ENCODE data around the gene TMEM178B. TPM values are rescaled to one million over a fixed set of nuclear protein-coding genes. Genes with fewer than 3 reads are reported as not detected.

Gene TMEM178B
- total RNA-seq, 1 experiment from 2014 or later = not detected

DNA sequence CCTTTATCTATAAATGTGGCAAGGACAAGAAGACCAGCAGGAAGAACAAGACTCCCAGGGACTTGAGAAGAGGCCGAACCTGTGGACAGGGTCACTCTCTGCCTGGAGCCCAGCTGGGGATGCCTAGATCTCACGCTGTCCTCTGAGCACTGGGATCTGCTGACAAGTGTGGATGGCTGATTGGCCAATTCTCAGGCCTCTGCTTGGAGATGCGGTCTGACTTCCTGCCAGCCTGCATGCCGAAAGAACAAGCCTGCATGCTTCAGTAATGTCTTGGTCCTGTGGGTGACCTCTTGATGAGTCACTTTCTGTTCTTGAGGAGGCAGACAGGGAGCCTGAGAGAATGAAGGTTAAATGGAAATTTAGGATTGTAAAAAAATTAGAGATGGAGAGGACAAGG is 84.7 kb downstream of the TMEM178B start:
- Histone ChIP-seq H3F3A (ENCODE audit: insufficient read depth, low read depth) (no peaks in the 10 kb centered on the region), H3K27me3 (ENCODE audit: insufficient read depth, low read depth) (peaks cover 52% of the 10 kb centered on the region), H3K27ac (no peak overlapping the region), H3K4me3 (no peak overlapping the region), H3K4me2 (no peak overlapping the region), H4K20me1 (ENCODE audit: insufficient read depth) (no peaks in the 10 kb centered on the region), H3K36me3 (ENCODE audit: low read depth) (no peaks in the 10 kb centered on the region), H3K9me2 (ENCODE audit: insufficient read depth) (no peaks in the 10 kb centered on the region), H3K9me3 (ENCODE audit: insufficient read depth, low read depth) (no peaks in the 10 kb centered on the region), H2AFZ (no peak overlapping the region), H3K4me1 (replicated peaks; ENCODE audit: insufficient read depth) (no peaks in the 10 kb centered on the region), H3K79me2 (ENCODE audit: low read depth) (no peaks in the 10 kb centered on the region)
- CTCF ChIA-PET = no interaction called here
- BruUV-seq (replicated peaks) = no TSS peak
- POLR2A ChIA-PET (ENCODE audit: unreplicated experiment) = interaction anchor here (0.8 kb wide), 1 partner anchor 461 kb away, joined by 7 read pairs; no protein-coding TSS in a partner anchor
- intact Hi-C loops (cut with micrococcal nuclease; ENCODE audit: unreplicated experiment) = no loop called here
- DNase-seq = peak; percentile 20 to 71
- TF ChIP-seq CTCF (conservative IDR thresholded peaks at IDR 0.05) (no peak), EZH2 (IDR thresholded peaks at IDR 0.05; ENCODE audit: low read depth) (no peak)

DNA sequence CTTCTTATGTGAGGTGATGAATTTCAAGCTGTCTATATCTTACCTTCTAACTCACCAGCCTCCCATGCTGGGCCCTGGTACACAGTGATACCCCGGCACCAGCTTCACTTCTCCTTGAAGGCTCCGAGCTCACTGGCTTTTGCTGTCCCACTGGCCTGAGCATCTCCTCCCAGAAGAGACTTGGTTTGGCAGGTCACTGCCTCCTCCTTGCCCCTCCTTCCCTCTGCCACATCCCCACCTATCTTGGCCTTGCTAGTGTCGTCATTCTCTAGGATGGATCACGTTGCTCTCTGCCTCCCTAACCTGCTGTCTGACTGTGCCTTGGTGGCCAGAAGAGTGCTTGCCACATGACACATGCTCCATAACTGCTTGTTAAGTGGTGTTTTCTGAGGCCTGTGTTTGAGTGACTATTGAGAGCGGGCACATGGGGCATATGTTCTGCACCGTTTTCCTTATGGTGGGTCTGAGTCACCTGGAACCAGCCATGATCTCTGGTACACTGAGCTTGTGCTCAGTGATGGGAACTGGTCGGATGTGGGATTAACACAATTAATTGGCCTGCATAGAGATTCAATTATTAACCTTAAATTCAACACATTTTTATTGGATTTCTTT is 86.5 kb downstream of the TMEM178B start:
- BruUV-seq (replicated peaks) = no TSS peak
- no peak overlapping the region for H3K27ac ChIP-seq
- H3K9me2 ChIP-seq (ENCODE audit: insufficient read depth) = no peaks in the 10 kb centered on the region
- no peaks in the 10 kb centered on the region for H3F3A ChIP-seq (ENCODE audit: insufficient read depth, low read depth)
- ChIA-PET CTCF (no interaction called here), POLR2A (ENCODE audit: unreplicated experiment) (no interaction called here)
- H3K9me3 ChIP-seq (ENCODE audit: insufficient read depth, low read depth) = no peaks in the 10 kb centered on the region
- no peak for DNase-seq
- H3K27me3 ChIP-seq (ENCODE audit: insufficient read depth, low read depth) = peaks cover 49% of the 10 kb centered on the region
- intact Hi-C loops (cut with micrococcal nuclease; ENCODE audit: unreplicated experiment) = no loop called here
- no peaks in the 10 kb centered on the region for H3K36me3 ChIP-seq (ENCODE audit: low read depth)
- no peak overlapping the region for H2AFZ ChIP-seq
- H3K4me3 ChIP-seq = no peak overlapping the region
- H4K20me1 ChIP-seq (ENCODE audit: insufficient read depth) = no peaks in the 10 kb centered on the region
- H3K4me1 ChIP-seq (replicated peaks; ENCODE audit: insufficient read depth) = no peaks in the 10 kb centered on the region
- no peaks in the 10 kb centered on the region for H3K79me2 ChIP-seq (ENCODE audit: low read depth)
- TF ChIP-seq CTCF (conservative IDR thresholded peaks at IDR 0.05) = no peak
- TF ChIP-seq EZH2 (IDR thresholded peaks at IDR 0.05; ENCODE audit: low read depth) = no peak
- no peak overlapping the region for H3K4me2 ChIP-seq

- Histone ChIP-seq H3K36me3 (ENCODE audit: low read depth) (no peaks in the 10 kb centered on the region), H2AFZ (no peak overlapping the region), H3K9me2 (ENCODE audit: insufficient read depth) (no peaks in the 10 kb centered on the region), H3K79me2 (ENCODE audit: low read depth) (no peaks in the 10 kb centered on the region), H3F3A (ENCODE audit: insufficient read depth, low read depth) (no peaks in the 10 kb centered on the region), H3K4me1 (replicated peaks; ENCODE audit: insufficient read depth) (no peaks in the 10 kb centered on the region), H4K20me1 (ENCODE audit: insufficient read depth) (no peaks in the 10 kb centered on the region), H3K9me3 (ENCODE audit: insufficient read depth, low read depth) (no peaks in the 10 kb centered on the region), H3K4me3 (no peak overlapping the region), H3K4me2 (no peak overlapping the region), H3K27me3 (ENCODE audit: insufficient read depth, low read depth) (peaks cover 53% of the 10 kb centered on the region), H3K27ac (no peak overlapping the region)
- ChIA-PET CTCF (no interaction called here), POLR2A (ENCODE audit: unreplicated experiment) (no interaction called here)
- TF ChIP-seq EZH2 (IDR thresholded peaks at IDR 0.05; ENCODE audit: low read depth) = no peak
- no peak for TF ChIP-seq CTCF (conservative IDR thresholded peaks at IDR 0.05)
- no TSS peak for BruUV-seq (replicated peaks)
- intact Hi-C loops (cut with micrococcal nuclease; ENCODE audit: unreplicated experiment) = no loop called here
- no peak for DNase-seq
Measured at GRCh38 chr7:141161550-141162535, 88.0 kb downstream of the TMEM178B start.

Data from PC-9 (cell line).